Skeletal muscle tissue (tissue), 4 donors: ENCODE results near the gene CEP85. TPM values are rescaled to one million over a fixed set of nuclear protein-coding genes. Genes with fewer than 3 reads are reported as not detected.

ENCODE experiments used
- H3K27ac ChIP-seq: one replicate; pipeline ENCODE4 v1.7.0; 2013; ENCODE audit warnings: mild to moderate bottlenecking, low read depth, low read length, inconsistent platforms
- H3K27me3 ChIP-seq, 3 donors: one replicate each; pipeline ENCODE4 v1.7.0; 2013; ENCODE audit warnings: low read length in 3 of 3; ENCODE audit not compliant: control insufficient read depth in 3 of 3, insufficient read depth in 3 of 3
- H3K36me3 ChIP-seq, 3 donors: one replicate each; pipeline ENCODE4 v1.7.0; 2013; ENCODE audit warnings: low read length in 3 of 3; ENCODE audit not compliant: control insufficient read depth in 3 of 3, insufficient read depth in 3 of 3
- H3K4me1 ChIP-seq, 3 donors: one replicate each; pipeline ENCODE4 v1.7.0; 2013; ENCODE audit warnings: low read length in 3 of 3, mild to moderate bottlenecking in 3 of 3; ENCODE audit not compliant: control insufficient read depth in 3 of 3, insufficient read depth in 3 of 3
- H3K4me3 ChIP-seq, 3 donors: one replicate each; pipeline ENCODE4 v1.7.0; 2013; ENCODE audit warnings: low read length in 3 of 3
- H3K9ac ChIP-seq, 3 donors: one replicate each; pipeline ENCODE4 v1.7.0; 2013; ENCODE audit warnings: low read length in 3 of 3, mild to moderate bottlenecking in 3 of 3, moderate library complexity in 2 of 3, low read depth in 1 of 3
- H3K9me3 ChIP-seq, 3 donors: one replicate each; pipeline ENCODE4 v1.7.0; 2013; ENCODE audit warnings: low read length in 3 of 3; ENCODE audit not compliant: control insufficient read depth in 3 of 3
- total RNA-seq: library from RNA; depleted of rRNA; stranded (reverse); fragments of >200 nt; gene quantifications from one replicate; pipeline ENCODE4 v1.2.3, GENCODE V29; 2014
- donor health status: Osteomylitis.

The CEP85 gene
- total RNA-seq, 1 donor from 2014 or later = 25.1 TPM

DNA sequence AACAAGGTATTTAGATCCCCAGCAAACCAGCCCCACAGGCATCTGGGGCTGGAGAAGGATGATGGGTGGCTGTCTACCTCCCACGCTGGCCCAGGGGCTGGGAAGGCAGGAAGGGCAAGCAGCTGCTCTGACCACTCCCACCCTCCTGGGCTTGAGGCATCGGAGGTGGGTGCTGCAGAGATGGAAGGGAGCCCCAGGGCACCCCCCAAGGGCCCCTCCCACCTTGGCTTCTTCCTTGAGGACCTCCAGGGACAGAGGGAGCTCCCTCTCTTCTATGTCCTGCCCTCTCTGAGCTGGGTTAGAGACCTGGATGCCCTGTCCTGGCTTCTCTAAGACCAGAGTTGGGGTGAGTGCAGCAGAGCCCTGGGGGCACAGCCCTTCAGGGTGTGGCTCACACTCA is 86.9 kb downstream of the CEP85 start:
- H3K9me3 ChIP-seq = no peaks in the 10 kb centered on the region
- H3K4me3 ChIP-seq = no peak overlapping the region
- no peaks in the 10 kb centered on the region for H3K36me3 ChIP-seq
- peaks cover 9 to 11% (median 9%) of the 10 kb centered on the region in 3 donors for H3K4me1 ChIP-seq
- no peak overlapping the region for H3K27ac ChIP-seq
- peaks cover 3 to 10% (median 8%) of the 10 kb centered on the region in 3 donors for H3K27me3 ChIP-seq
- H3K9ac ChIP-seq = peak overlapping the region in 1 of 3 donors; percentile 33

GRCh38 chr1:26321315-26322041 is 87.5 kb downstream of the CEP85 start:
- Histone ChIP-seq H3K36me3 (no peaks in the 10 kb centered on the region), H3K4me3 (peak overlapping the region in 1 of 3 donors; percentile 1), H3K9me3 (no peaks in the 10 kb centered on the region), H3K27me3 (peaks cover 3 to 10% (median 8%) of the 10 kb centered on the region in 3 donors), H3K27ac (no peak overlapping the region), H3K9ac (peak overlapping the region in 2 of 3 donors; percentile 33 to 57), H3K4me1 (peaks cover 9 to 11% (median 9%) of the 10 kb centered on the region in 3 donors)

GRCh38 chr1:26322042-26322331 is 88.0 kb downstream of the CEP85 start:
- H3K9ac ChIP-seq = peak overlapping the region in 2 of 3 donors; percentile 33 to 57
- H3K4me3 ChIP-seq = no peak overlapping the region
- H3K4me1 ChIP-seq = peaks cover 9 to 11% (median 9%) of the 10 kb centered on the region in 3 donors
- H3K9me3 ChIP-seq = no peaks in the 10 kb centered on the region
- no peak overlapping the region for H3K27ac ChIP-seq
- H3K27me3 ChIP-seq = peaks cover 3 to 10% (median 8%) of the 10 kb centered on the region in 3 donors
- no peaks in the 10 kb centered on the region for H3K36me3 ChIP-seq

- Histone ChIP-seq H3K27me3 (peaks cover 3 to 10% (median 8%) of the 10 kb centered on the region in 3 donors), H3K9ac (no peak overlapping the region), H3K27ac (no peak overlapping the region), H3K36me3 (no peaks in the 10 kb centered on the region), H3K4me3 (no peak overlapping the region), H3K4me1 (peaks cover 6 to 9% (median 8%) of the 10 kb centered on the region in 3 donors), H3K9me3 (no peaks in the 10 kb centered on the region)
Measured at GRCh38 chr1:26323382-26323781, 89.4 kb downstream of the CEP85 start.

DNA sequence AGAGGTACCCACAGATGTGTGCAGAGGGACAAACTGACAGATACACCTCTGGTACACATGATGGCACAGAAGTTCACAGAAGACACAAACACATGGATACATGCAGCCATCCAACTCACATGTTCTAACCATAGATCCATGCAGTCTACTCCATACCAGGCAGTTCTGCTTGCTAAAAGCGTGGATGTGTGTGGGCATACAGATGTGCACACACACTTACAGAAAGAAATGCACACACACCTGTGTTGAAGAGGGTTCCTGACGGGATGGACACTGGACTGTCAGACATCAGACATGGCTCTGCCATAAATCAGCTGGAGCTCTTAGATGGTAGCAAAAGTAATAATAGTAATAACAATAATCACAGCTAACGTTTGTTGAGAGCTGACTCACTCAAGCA is 90.5 kb downstream of the CEP85 start:
- H3K9me3 ChIP-seq = no peaks in the 10 kb centered on the region
- H3K36me3 ChIP-seq = no peaks in the 10 kb centered on the region
- H3K4me1 ChIP-seq = peaks cover 6 to 9% (median 8%) of the 10 kb centered on the region in 3 donors
- peaks cover 3 to 10% (median 8%) of the 10 kb centered on the region in 3 donors for H3K27me3 ChIP-seq
- no peak overlapping the region for H3K4me3 ChIP-seq
- H3K9ac ChIP-seq = no peak overlapping the region
- no peak overlapping the region for H3K27ac ChIP-seq

DNA sequence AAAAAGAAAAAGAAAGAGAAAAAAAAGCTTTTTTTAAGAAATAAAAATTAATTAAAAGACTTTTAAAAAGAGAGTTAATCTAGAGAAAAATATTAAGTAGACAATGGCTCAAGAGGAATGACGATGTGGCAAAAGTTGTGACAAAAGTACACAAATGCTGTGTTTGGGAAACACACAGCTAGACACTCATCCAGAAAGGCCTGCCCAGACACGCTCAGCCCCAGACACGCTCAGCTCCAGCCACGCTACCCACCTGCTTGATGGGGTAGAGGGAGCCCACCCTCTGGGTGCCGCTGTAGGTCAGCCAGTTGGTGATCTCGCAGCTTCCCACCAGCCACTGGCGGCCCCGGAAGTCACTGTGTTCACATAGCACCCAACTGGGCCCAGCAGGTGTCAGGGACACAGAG is 94.0 kb downstream of the CEP85 start:
- Histone ChIP-seq H3K4me1 (peaks cover 0 to 8% (median 0%) of the 10 kb centered on the region in 3 donors), H3K9ac (no peak overlapping the region), H3K27me3 (peaks cover 0 to 12% (median 10%) of the 10 kb centered on the region in 3 donors), H3K27ac (no peak overlapping the region), H3K36me3 (no peaks in the 10 kb centered on the region), H3K4me3 (no peak overlapping the region), H3K9me3 (no peaks in the 10 kb centered on the region)

Other genes with a start within 250 kb of the CEP85 start
- 33.9 TPM for gene PAFAH2, start 236.1 kb upstream of the CEP85 start, total RNA-seq
- gene EXTL1, start 212.4 kb upstream of the CEP85 start, total RNA-seq = 0.52 TPM
- under 0.01 TPM for gene SLC30A2, start 188.1 kb upstream of the CEP85 start, total RNA-seq
- 30.3 TPM for gene TRIM63, start 166.6 kb upstream of the CEP85 start, total RNA-seq
- 7.8 TPM for gene PDIK1L, start 122.4 kb upstream of the CEP85 start, total RNA-seq
- gene FAM110D, start 75.1 kb upstream of the CEP85 start, total RNA-seq = 1.0 TPM
- gene C1orf232, start 65.2 kb upstream of the CEP85 start, total RNA-seq = not detected
- 21.9 TPM for gene ZNF593, start 64.3 kb upstream of the CEP85 start, total RNA-seq
- not detected for gene ZNF593OS, start 62.4 kb upstream of the CEP85 start, total RNA-seq
- not detected for gene CNKSR1, start 56.7 kb upstream of the CEP85 start, total RNA-seq
- gene CATSPER4, start 43.6 kb upstream of the CEP85 start, total RNA-seq = not detected
- gene SH3BGRL3, start 45.9 kb downstream of the CEP85 start, total RNA-seq = 4.2 TPM
- gene UBXN11, start 72.4 kb downstream of the CEP85 start, total RNA-seq = 2.1 TPM
- gene CD52, start 83.8 kb downstream of the CEP85 start, total RNA-seq = not detected
- not detected for gene CRYBG2, start 119.9 kb downstream of the CEP85 start, total RNA-seq
- not detected for gene ZNF683, start 138.6 kb downstream of the CEP85 start, total RNA-seq
- gene LIN28A, start 176.6 kb downstream of the CEP85 start, total RNA-seq = not detected
- 23.5 TPM for gene DHDDS, start 198.1 kb downstream of the CEP85 start, total RNA-seq
- 362 TPM for gene HMGN2, start 238.2 kb downstream of the CEP85 start, total RNA-seq